Liver (tissue), 9 donors: ENCODE data around the gene GLRX. TPM values are rescaled to one million over a fixed set of nuclear protein-coding genes. Genes with fewer than 3 reads are reported as not detected.

Experiments used
- DNase-seq: peaks from one replicate; pipeline ENCODE4 v3.0.0-alpha.2; 2017; ENCODE audit warnings: low spot score
- H3K27ac ChIP-seq, 2 donors: one replicate each; pipeline ENCODE4 v1.7.0; 2013; ENCODE audit warnings: inconsistent platforms in 2 of 2, low read length in 2 of 2, control low read depth in 1 of 2, low read depth in 1 of 2, mild to moderate bottlenecking in 1 of 2
- H3K27me3 ChIP-seq, 4 donors: one replicate each; pipeline versions ENCODE4 v1.6.1 to v1.7.0; 2013; ENCODE audit warnings: low read length in 3 of 4, inconsistent platforms in 1 of 4, mild to moderate bottlenecking in 1 of 4, moderate library complexity in 1 of 4; ENCODE audit not compliant: control insufficient read depth in 4 of 4, insufficient read depth in 4 of 4
- H3K36me3 ChIP-seq, 4 donors: one replicate each; pipeline versions ENCODE4 v1.6.1 to v1.7.0; 2013; ENCODE audit warnings: low read length in 3 of 4, mild to moderate bottlenecking in 3 of 4, low read depth in 1 of 4, moderate library complexity in 1 of 4; ENCODE audit not compliant: control insufficient read depth in 4 of 4, insufficient read depth in 3 of 4
- H3K4me1 ChIP-seq, 4 donors: one replicate each; pipeline versions ENCODE4 v1.6.1 to v1.7.0; 2013; ENCODE audit warnings: low read length in 3 of 4, mild to moderate bottlenecking in 3 of 4, moderate library complexity in 1 of 4; ENCODE audit not compliant: control insufficient read depth in 4 of 4, insufficient read depth in 4 of 4
- H3K4me3 ChIP-seq, 3 donors: one replicate each; pipeline versions ENCODE4 v1.6.1 to v1.7.0; 2013; ENCODE audit warnings: low read length in 3 of 3, control low read depth in 1 of 3, low read depth in 1 of 3, mild to moderate bottlenecking in 1 of 3
- H3K9ac ChIP-seq, 2 donors: one replicate each; pipeline ENCODE4 v1.7.0; 2013; ENCODE audit warnings: low read length in 2 of 2, mild to moderate bottlenecking in 2 of 2, moderate library complexity in 2 of 2, control low read depth in 1 of 2, low read depth in 1 of 2
- H3K9me3 ChIP-seq, 4 donors: one replicate each; pipeline versions ENCODE4 v1.6.1 to v1.7.0; 2013; ENCODE audit warnings: low read length in 3 of 4; ENCODE audit not compliant: control insufficient read depth in 4 of 4
- EGR1 ChIP-seq, 2 donors: IDR thresholded peaks; 2 replicates each; pipeline ENCODE4 v1.6.1; 2016 to 2018; ENCODE audit warnings: antibody characterized with exemption in 2 of 2, low read depth in 2 of 2
- FOXA1 ChIP-seq: IDR thresholded peaks from 2 replicates; pipeline ENCODE4 v1.6.1; 2016; ENCODE audit warnings: antibody characterized with exemption
- FOXA2 ChIP-seq: IDR thresholded peaks from 2 replicates; pipeline ENCODE4 v1.6.1; 2016; ENCODE audit warnings: antibody characterized with exemption
- GABPA ChIP-seq, 2 donors: IDR thresholded peaks in 1 of 2; conservative IDR thresholded peaks in 1 of 2; 2 replicates each; pipeline ENCODE4 v1.6.1; 2016; ENCODE audit warnings: antibody characterized with exemption in 2 of 2, mild to moderate bottlenecking in 1 of 2, moderate library complexity in 1 of 2
- HNF4A ChIP-seq, 2 donors: conservative IDR thresholded peaks; 2 replicates each; pipeline ENCODE4 v1.6.1; 2016; ENCODE audit warnings: antibody characterized with exemption in 2 of 2, mild to moderate bottlenecking in 2 of 2
- HNF4G ChIP-seq: IDR thresholded peaks from 2 replicates; pipeline ENCODE4 v1.6.1; 2016; ENCODE audit warnings: antibody characterized with exemption
- JUND ChIP-seq, 2 donors: IDR thresholded peaks; 2 replicates each; pipeline ENCODE4 v1.6.1; 2016; ENCODE audit warnings: antibody characterized with exemption in 2 of 2
- NR2F2 ChIP-seq: IDR thresholded peaks from 2 replicates; pipeline ENCODE4 v1.6.1; 2016; ENCODE audit warnings: antibody characterized with exemption
- RAD21 ChIP-seq, 2 donors: IDR thresholded peaks; 2 replicates each; pipeline ENCODE4 v1.6.1; 2016; ENCODE audit warnings: antibody characterized with exemption in 2 of 2, mild to moderate bottlenecking in 2 of 2
- RXRA ChIP-seq, 2 donors: IDR thresholded peaks; 2 replicates each; pipeline ENCODE4 v1.6.1; 2017 to 2018; ENCODE audit warnings: antibody characterized with exemption in 2 of 2, mild to moderate bottlenecking in 1 of 2
- SP1 ChIP-seq: IDR thresholded peaks from 2 replicates; pipeline ENCODE4 v1.6.1; 2018; ENCODE audit warnings: antibody characterized with exemption, mild to moderate bottlenecking
- TAF1 ChIP-seq: conservative IDR thresholded peaks from 2 replicates; pipeline ENCODE4 v1.6.1; 2016; ENCODE audit warnings: antibody characterized with exemption, mild to moderate bottlenecking
- YY1 ChIP-seq: IDR thresholded peaks from 2 replicates; pipeline ENCODE4 v1.6.1; 2016; ENCODE audit warnings: antibody characterized with exemption, mild to moderate bottlenecking
- WGBS: extraction: QIAGEN DNeasy Blood & Tissue Kit; methylation state at CpG from one replicate; pipeline ENCODE4 v1.1.7; 2013; 5-methylcytosine and 5-hydroxymethylcytosine counted together
- polyA plus RNA-seq, 2 donors: library from polyadenylated mRNA; stranded (reverse) in 1 of 2; unstranded in 1 of 2; fragments of 200-250 nt in 1 of 2; fragments of >200 nt in 1 of 2; fragmentation: Nextera tagmentation in 1 of 2; extraction: Ambion mirVana in 1 of 2; gene quantifications; one replicate each; pipeline versions ENCODE4 v1.2.1 to v1.2.3, GENCODE V29; 2013 to 2015
- total RNA-seq, 2 donors: library from RNA; depleted of rRNA; stranded (reverse); fragments of >200 nt; gene quantifications; one replicate each; pipeline ENCODE4 v1.2.3, GENCODE V29; 2014
- TF ChIP-seq, protein P1 (sequence below): IDR thresholded peaks from 2 replicates; pipeline ENCODE4 v1.6.1; 2016; ENCODE audit warnings: antibody characterized with exemption
- TF ChIP-seq, protein P2 (sequence below): IDR thresholded peaks from 2 replicates; pipeline ENCODE4 v1.6.1; 2016; ENCODE audit warnings: antibody characterized with exemption
- TF ChIP-seq, protein P3 (sequence below): IDR thresholded peaks from 2 replicates; pipeline ENCODE4 v1.6.1; 2016; ENCODE audit warnings: antibody characterized with exemption
- donor health status: healthy.
- donor health status: healthy.
- donor health status: healthy.
- donor health status: healthy.
- donor health status: healthy.

Gene GLRX
- total and polyA plus RNA-seq, 4 donors, result 48.2 to 187 (median 107) TPM

DNA sequence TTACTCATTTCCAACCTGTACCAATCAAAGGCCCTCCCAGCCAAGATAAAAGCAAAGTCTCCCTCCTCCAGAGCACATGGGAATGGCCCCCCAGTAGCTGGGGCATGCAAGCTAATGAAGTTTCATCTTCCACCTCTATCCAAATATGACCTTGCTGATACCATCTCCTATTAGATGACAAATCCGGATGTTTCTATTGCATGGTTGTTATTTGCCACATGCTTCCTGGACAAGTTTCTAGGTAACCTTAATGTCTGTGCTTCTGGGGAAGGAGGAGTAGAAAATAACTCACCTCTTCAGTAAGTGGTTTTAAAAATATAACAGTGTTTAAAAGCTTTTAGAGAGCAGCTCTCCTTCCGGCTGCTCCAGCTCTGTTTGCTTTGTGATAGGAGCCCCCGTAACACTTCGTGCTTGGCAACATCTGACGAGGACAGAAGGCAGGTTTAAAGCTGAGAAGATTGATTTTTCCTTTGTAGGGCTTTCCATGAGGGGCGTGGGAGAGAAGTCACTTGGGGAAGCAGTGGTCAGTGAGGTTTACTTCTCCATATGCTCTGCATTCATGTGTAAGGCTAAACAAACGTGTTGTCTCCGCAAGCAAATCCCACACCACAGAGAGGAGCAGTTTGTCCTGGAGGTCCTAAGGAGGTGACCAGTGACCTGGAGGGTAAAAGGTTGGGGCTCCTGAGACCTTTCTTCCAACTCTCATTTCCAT lies 40.3 kb upstream of the GLRX start:
- H3K27ac ChIP-seq, result peak overlapping the region; percentile 91 to 97
- H3K9ac ChIP-seq, result peak overlapping the region; percentile 20 to 21
- peaks cover 7 to 36% (median 15%) of the 10 kb centered on the region in 4 donors for H3K4me1 ChIP-seq
- no peaks in the 10 kb centered on the region for H3K27me3 ChIP-seq
- no peaks in the 10 kb centered on the region for H3K36me3 ChIP-seq
- DNase-seq, result peak; percentile 34
- no peak for TF ChIP-seq EGR1 (IDR thresholded peaks at IDR 0.05; ENCODE audit: low read depth in 2 of 2)
- TF ChIP-seq, protein P1, sequence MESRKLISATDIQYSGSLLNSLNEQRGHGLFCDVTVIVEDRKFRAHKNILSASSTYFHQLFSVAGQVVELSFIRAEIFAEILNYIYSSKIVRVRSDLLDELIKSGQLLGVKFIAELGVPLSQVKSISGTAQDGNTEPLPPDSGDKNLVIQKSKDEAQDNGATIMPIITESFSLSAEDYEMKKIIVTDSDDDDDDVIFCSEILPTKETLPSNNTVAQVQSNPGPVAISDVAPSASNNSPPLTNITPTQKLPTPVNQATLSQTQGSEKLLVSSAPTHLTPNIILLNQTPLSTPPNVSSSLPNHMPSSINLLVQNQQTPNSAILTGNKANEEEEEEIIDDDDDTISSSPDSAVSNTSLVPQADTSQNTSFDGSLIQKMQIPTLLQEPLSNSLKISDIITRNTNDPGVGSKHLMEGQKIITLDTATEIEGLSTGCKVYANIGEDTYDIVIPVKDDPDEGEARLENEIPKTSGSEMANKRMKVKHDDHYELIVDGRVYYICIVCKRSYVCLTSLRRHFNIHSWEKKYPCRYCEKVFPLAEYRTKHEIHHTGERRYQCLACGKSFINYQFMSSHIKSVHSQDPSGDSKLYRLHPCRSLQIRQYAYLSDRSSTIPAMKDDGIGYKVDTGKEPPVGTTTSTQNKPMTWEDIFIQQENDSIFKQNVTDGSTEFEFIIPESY, result no peak
- TF ChIP-seq HNF4G, result peak; percentile 7
- TF ChIP-seq, protein P2, sequence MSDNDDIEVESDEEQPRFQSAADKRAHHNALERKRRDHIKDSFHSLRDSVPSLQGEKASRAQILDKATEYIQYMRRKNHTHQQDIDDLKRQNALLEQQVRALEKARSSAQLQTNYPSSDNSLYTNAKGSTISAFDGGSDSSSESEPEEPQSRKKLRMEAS, result peak; percentile 11
- TF ChIP-seq, protein P3, sequence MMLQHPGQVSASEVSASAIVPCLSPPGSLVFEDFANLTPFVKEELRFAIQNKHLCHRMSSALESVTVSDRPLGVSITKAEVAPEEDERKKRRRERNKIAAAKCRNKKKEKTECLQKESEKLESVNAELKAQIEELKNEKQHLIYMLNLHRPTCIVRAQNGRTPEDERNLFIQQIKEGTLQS, result no peak
- TF ChIP-seq JUND (IDR thresholded peaks at IDR 0.05), result peak in 1 of 2 donors; percentile 32
- TF ChIP-seq NR2F2, result no peak
- WGBS, result 49% methylated on average over 8 of the region's 8 CpGs
- H3K9me3 ChIP-seq, result no peaks in the 10 kb centered on the region
- no peak overlapping the region for H3K4me3 ChIP-seq

DNA sequence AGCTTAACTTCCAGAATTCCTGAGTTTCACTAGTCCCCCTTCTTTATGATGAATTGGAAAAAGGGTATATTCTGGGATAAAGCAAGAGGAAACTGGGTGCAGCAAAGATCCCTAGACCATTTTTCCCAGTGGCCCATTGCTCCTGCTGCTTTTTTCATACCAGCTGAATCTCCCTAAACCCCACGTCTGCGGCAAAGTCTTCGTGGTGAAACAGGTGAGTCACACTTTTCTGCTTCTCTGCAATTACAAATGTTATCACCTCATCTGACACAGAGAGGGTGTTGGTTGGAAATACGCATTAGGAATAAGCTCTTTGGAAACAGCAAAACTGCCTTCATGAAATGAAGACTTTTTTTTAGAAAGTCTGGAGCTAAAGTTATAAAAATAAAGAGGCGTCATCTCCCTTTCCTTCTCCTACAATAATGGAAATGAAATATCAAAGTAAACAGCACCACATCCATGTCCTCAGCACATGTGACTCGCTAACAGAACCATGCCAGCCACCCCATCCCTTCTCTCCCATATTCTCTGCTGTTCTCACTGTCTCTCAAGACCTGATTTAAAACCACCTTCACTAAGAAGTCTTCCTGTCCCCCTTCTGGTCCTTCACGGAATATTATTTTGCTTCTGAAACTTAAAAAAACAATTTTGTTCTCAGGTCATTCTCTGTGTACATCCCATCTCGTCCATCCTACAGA lies 39.5 kb upstream of the GLRX start:
- 75% methylated on average over 8 of the region's 8 CpGs for WGBS
- H3K36me3 ChIP-seq, result no peaks in the 10 kb centered on the region
- H3K4me3 ChIP-seq, result no peak overlapping the region
- TF ChIP-seq YY1 (no peak), SP1 (no peak)
- H3K9ac ChIP-seq, result peak overlapping the region in 1 of 2 donors; percentile 64
- peak overlapping the region; percentile 91 to 97 for H3K27ac ChIP-seq
- no peaks in the 10 kb centered on the region for H3K27me3 ChIP-seq
- DNase-seq, result peak; percentile 8
- H3K9me3 ChIP-seq, result no peaks in the 10 kb centered on the region
- H3K4me1 ChIP-seq, result peaks cover 7 to 43% (median 19%) of the 10 kb centered on the region in 4 donors

DNA sequence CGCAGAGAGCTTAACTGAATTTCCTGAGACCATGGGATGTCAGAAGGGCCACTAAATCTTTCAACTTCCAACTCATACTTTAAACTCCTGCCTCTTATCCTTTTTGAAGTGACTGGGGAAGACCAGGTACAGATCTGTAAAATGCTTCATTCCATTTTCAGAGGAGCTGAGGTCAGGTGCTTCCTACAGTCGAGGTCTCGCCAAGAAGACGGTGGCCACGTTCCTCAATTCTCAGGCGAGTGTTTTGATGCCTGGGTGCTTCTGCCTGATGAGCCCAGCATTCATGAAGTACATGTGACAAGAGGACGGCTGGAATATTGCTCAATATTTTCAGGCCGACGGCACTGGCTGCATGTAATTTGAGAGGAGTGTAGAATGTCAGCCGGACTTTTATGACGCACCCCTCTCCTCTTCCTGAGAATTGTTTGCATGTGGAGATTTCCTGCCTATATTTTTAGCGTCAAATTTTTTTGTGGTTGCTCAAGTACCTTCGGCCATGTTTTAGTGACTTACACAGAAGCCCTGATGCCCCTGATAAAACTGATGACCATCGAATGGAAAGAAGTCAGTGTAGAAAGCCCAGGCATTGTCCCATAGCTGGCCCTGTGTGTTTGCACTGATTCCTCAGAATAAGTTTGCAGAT lies 38.8 kb upstream of the GLRX start:
- Histone ChIP-seq H3K4me3 (no peak overlapping the region), H3K27ac (peak overlapping the region; percentile 91 to 97), H3K4me1 (peaks cover 7 to 49% (median 23%) of the 10 kb centered on the region in 4 donors), H3K27me3 (no peaks in the 10 kb centered on the region), H3K9me3 (no peaks in the 10 kb centered on the region), H3K9ac (peak overlapping the region in 1 of 2 donors; percentile 87), H3K36me3 (no peaks in the 10 kb centered on the region)
- DNase-seq, result peak; percentile 49
- 23% methylated on average over 14 of the region's 14 CpGs for WGBS
- TF ChIP-seq NR2F2 (no peak), SP1 (peak; percentile 61), TAF1 (no peak), YY1 (peak; percentile 97), FOXA1 (peak; percentile 13), RAD21 (IDR thresholded peaks at IDR 0.05) (peak; percentile 52 to 59), HNF4G (no peak), FOXA2 (no peak), HNF4A (conservative IDR thresholded peaks at IDR 0.05) (peak; percentile 35 to 65), RXRA (IDR thresholded peaks at IDR 0.05) (peak; percentile 20 to 77), GABPA (IDR thresholded peaks at IDR 0.05 in 1 of 2, conservative IDR thresholded peaks at IDR 0.05 in 1 of 2) (no peak), EGR1 (IDR thresholded peaks at IDR 0.05; ENCODE audit: low read depth in 2 of 2) (peak in 1 of 2 donors; percentile 38), JUND (IDR thresholded peaks at IDR 0.05) (peak in 1 of 2 donors; percentile 71)
- TF ChIP-seq, protein P3, result no peak
- TF ChIP-seq, protein P2, result peak; percentile 86
- TF ChIP-seq, protein P1, result peak; percentile 69
